ENCODE measurements around the gene CIB4. TPM values are rescaled to one million over a fixed set of nuclear protein-coding genes. Genes with fewer than 3 reads are reported as not detected.

The CIB4 gene
- total RNA-seq, 3 donors from 2014 or later (not counting 1 experiment from before 2014, with no cell fraction given), result not detected

DNA sequence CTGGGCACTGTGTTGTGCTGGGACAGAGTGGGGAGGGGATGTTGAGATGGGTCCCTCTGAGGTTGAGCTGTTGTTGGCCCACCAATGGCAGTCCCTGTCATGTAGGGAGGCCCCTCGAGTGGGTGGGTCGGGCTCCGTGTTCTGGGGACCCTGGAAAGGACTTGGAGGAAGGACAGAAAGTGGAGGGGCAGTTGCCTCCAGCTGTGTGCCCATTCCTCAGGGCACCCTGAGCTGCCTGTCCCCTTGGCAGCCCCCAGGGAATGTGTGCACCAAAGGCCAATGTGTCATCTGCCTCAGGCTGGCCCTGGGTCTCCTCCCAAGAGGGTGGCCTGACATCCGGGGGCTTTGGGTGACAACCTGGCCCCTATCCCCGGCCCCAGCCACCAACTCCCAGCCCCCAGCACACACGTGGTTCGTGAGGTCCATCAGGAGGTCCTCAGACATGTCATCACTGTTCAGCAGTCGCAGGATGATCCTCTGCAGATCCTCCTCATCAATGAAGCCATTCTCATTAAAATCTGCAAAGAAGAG, 57.7 kb downstream of the CIB4 start:
- no peaks in the 10 kb centered on the region for H3K4me1 Mint-ChIP-seq
- ATAC-seq (no peak), DNase-seq (no peak)
- H3K36me3 Mint-ChIP-seq, result no peaks in the 10 kb centered on the region
- Histone ChIP-seq H3K9me3 (ENCODE audit: control insufficient read depth, insufficient read depth, low read length) (no peaks in the 10 kb centered on the region), H3K4me1 (ENCODE audit: control insufficient read depth, insufficient read depth, low read length) (no peaks in the 10 kb centered on the region), H3K36me3 (ENCODE audit: control insufficient read depth, insufficient read depth, low read length) (no peaks in the 10 kb centered on the region), H3K27ac (ENCODE audit: low read length) (no peak overlapping the region), H3K4me3 (ENCODE audit: low read length) (no peak overlapping the region), H3K27me3 (ENCODE audit: control insufficient read depth, insufficient read depth, low read length) (no peaks in the 10 kb centered on the region)
- no peak for TF ChIP-seq CTCF (IDR thresholded peaks at IDR 0.05)
- no peaks in the 10 kb centered on the region for H3K9me3 Mint-ChIP-seq
- WGBS (ENCODE audit: insufficient coverage), result 63% methylated on average over 8 of the region's 8 CpGs
- no peak overlapping the region for H3K27ac Mint-ChIP-seq
- intact Hi-C loops (cut with micrococcal nuclease), result no loop called here
- no peak overlapping the region for H3K4me3 Mint-ChIP-seq
- peaks cover 12 to 23% of the 10 kb centered on the region in 2 donors for H3K27me3 Mint-ChIP-seq (ENCODE audit: low read depth in 2 of 2)

- Histone ChIP-seq H3K4me3 (ENCODE audit: low read length) (no peak overlapping the region), H3K9me3 (ENCODE audit: control insufficient read depth, insufficient read depth, low read length) (no peaks in the 10 kb centered on the region), H3K27me3 (ENCODE audit: control insufficient read depth, insufficient read depth, low read length) (no peaks in the 10 kb centered on the region), H3K4me1 (ENCODE audit: control insufficient read depth, insufficient read depth, low read length) (no peaks in the 10 kb centered on the region), H3K36me3 (ENCODE audit: control insufficient read depth, insufficient read depth, low read length) (no peaks in the 10 kb centered on the region), H3K27ac (ENCODE audit: low read length) (no peak overlapping the region)
- Mint-ChIP-seq H3K27ac (no peak overlapping the region), H3K27me3 (ENCODE audit: low read depth in 2 of 2) (peaks cover 12 to 23% of the 10 kb centered on the region in 2 donors), H3K9me3 (no peaks in the 10 kb centered on the region), H3K4me1 (no peaks in the 10 kb centered on the region), H3K36me3 (no peaks in the 10 kb centered on the region), H3K4me3 (no peak overlapping the region)
- intact Hi-C loops (cut with micrococcal nuclease), result no loop called here
- WGBS (ENCODE audit: insufficient coverage), result 85% methylated on average over 5 of the region's 5 CpGs
- no peak for ATAC-seq
- no peak for DNase-seq
- TF ChIP-seq CTCF (IDR thresholded peaks at IDR 0.05), result no peak
These were observed 58.3 kb downstream of the CIB4 start for GRCh38 chr2:26582890-26583289.

DNA sequence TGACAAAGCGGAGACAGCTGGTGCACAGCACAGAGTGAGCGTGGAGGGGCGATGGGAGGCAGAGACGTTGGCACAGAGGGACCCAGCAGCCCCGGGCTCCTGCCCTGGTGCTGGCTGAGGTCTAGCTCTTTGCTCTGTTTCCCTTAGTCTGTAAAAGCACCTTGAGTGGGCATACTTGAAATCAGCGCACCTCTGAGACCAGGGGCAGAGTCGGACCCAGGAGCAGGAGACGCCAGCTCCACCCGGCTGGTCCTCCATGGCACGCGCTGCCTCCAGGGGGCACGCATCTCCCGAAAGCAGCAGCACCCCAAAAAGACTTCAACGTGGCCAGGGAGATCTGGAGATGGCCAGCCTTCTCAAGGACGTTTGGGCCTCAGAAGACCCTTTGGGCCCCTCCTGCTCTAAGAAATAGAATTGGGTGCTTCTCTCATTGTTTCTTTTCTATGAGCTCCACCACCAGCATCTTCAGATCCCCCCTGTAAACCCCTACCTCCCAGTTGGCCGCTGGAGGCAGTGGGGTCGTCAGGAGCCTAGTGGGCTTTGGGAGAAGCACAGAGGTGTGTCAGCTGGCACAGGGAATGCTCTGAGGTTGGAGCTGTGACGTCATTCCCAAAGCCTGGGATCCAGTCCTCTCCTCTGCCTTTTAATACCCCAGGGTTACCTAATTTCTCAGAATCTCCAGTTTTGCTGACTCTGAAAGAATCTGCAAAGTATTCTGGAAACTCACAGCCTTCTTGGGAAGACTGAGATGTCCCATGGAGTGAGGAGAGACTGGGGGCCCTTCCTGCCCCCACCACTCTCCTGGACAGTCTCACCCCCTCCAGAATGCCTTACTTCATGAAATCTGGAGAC, 58.9 kb downstream of the CIB4 start:
- Mint-ChIP-seq H3K36me3 (no peaks in the 10 kb centered on the region), H3K27ac (no peak overlapping the region), H3K9me3 (no peaks in the 10 kb centered on the region), H3K4me1 (no peaks in the 10 kb centered on the region), H3K4me3 (no peak overlapping the region), H3K27me3 (ENCODE audit: low read depth in 2 of 2) (peaks cover 12 to 23% of the 10 kb centered on the region in 2 donors)
- DNase-seq (no peak), ATAC-seq (no peak)
- no peak overlapping the region for H3K4me3 ChIP-seq (ENCODE audit: low read length)
- WGBS (ENCODE audit: insufficient coverage), result 85% methylated on average over 18 of the region's 18 CpGs
- no peak for TF ChIP-seq CTCF (IDR thresholded peaks at IDR 0.05)
- H3K27ac ChIP-seq (ENCODE audit: low read length), result no peak overlapping the region
- intact Hi-C loops (cut with micrococcal nuclease), result no loop called here
- no peaks in the 10 kb centered on the region for H3K36me3 ChIP-seq (ENCODE audit: control insufficient read depth, insufficient read depth, low read length)
- no peaks in the 10 kb centered on the region for H3K4me1 ChIP-seq (ENCODE audit: control insufficient read depth, insufficient read depth, low read length)
- no peaks in the 10 kb centered on the region for H3K27me3 ChIP-seq (ENCODE audit: control insufficient read depth, insufficient read depth, low read length)
- no peaks in the 10 kb centered on the region for H3K9me3 ChIP-seq (ENCODE audit: control insufficient read depth, insufficient read depth, low read length)

Measured in natural killer cell (primary cell).